ENCODE measurements around the gene CENPU.

DNA sequence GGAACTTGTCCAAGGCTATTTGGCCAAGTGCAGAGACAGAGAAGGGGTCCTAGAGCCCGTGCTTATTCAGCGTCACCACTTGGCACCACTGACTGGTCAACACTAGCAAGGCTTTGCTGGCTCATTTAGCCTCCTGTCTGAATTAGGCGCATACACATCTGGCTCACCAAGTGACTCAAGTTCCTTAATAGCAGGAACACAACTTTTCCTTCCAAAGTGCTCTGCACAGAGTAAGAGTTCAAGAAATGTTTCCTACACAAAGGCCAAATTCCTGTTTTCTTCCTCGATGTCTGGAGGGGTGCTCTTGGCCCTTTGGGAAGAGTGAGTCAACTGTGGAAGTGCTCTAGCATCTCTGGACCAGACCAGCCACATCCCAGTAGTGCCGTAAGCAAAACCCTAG lies 26.8 kb upstream of the CENPU start:
- TF ChIP-seq KAT2A (conservative IDR thresholded peaks at IDR 0.05; ENCODE audit: control insufficient read depth, low read depth, low read length): no peak
- no peak for TF ChIP-seq SPI1 (IDR thresholded peaks at IDR 0.05; ENCODE audit: borderline replicate concordance, insufficient read depth, low read depth, low read length)
- TF ChIP-seq, protein P1, sequence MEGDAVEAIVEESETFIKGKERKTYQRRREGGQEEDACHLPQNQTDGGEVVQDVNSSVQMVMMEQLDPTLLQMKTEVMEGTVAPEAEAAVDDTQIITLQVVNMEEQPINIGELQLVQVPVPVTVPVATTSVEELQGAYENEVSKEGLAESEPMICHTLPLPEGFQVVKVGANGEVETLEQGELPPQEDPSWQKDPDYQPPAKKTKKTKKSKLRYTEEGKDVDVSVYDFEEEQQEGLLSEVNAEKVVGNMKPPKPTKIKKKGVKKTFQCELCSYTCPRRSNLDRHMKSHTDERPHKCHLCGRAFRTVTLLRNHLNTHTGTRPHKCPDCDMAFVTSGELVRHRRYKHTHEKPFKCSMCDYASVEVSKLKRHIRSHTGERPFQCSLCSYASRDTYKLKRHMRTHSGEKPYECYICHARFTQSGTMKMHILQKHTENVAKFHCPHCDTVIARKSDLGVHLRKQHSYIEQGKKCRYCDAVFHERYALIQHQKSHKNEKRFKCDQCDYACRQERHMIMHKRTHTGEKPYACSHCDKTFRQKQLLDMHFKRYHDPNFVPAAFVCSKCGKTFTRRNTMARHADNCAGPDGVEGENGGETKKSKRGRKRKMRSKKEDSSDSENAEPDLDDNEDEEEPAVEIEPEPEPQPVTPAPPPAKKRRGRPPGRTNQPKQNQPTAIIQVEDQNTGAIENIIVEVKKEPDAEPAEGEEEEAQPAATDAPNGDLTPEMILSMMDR (IDR thresholded peaks at IDR 0.05 in 2 of 3, conservative IDR thresholded peaks at IDR 0.05 in 1 of 3; ENCODE audit: control insufficient read depth in 2 of 3, extremely low read depth in 1 of 3, insufficient read depth in 1 of 3, low read depth in 3 of 3, low read length in 3 of 3): no peak
- TF ChIP-seq CHD4 (IDR thresholded peaks at IDR 0.05): no peak
- no peak for TF ChIP-seq FOS (IDR thresholded peaks at IDR 0.05; ENCODE audit: borderline replicate concordance, extremely low read depth, insufficient read length)
- no peak for TF ChIP-seq TCF3 (IDR thresholded peaks at IDR 0.05; ENCODE audit: borderline replicate concordance, insufficient read depth, low read depth, low read length)
- no peak for TF ChIP-seq EZH2 (IDR thresholded peaks at IDR 0.05; ENCODE audit: borderline replicate concordance, control insufficient read depth, low read depth, low read length)
- TF ChIP-seq POLR2AphosphoS5 (IDR thresholded peaks at IDR 0.05; ENCODE audit: low read length): no peak
